Measurements from ENCODE around the gene PTPN20. TPM values are rescaled to one million over a fixed set of nuclear protein-coding genes. Genes with fewer than 3 reads are reported as not detected.

Gene PTPN20
- total RNA-seq, 6 experiments from 2014 or later, result not detected

DNA sequence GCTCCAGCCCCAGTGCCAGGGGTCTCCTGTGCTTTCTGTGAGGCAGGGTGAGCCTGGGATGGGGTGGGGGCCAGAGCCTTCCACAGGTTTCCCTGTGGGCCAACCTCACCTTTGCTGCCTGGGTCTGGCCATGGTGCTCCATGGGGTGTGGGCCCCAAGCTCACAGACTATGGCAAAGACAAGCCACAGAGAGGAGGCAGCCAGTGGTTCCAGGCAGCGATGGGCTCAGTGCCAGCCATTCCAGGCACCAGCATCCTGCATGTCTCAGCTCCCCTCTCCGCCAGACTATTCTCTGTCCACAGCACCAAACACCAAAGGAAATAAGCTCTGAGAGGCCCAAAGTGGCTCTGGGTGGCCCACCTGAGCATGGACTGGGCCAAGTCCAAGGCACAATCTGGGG is 133.5 kb downstream of the PTPN20 start:
- Mint-ChIP-seq H3K27ac (no peak overlapping the region), H3K27me3 (ENCODE audit: insufficient read depth) (peaks cover 17% of the 10 kb centered on the region), H3K9me3 (no peaks in the 10 kb centered on the region), H3K4me1 (ENCODE audit: low read depth) (peaks cover 12% of the 10 kb centered on the region), H3K4me3 (no peak overlapping the region), H3K36me3 (ENCODE audit: low read depth) (no peaks in the 10 kb centered on the region)
- TF ChIP-seq, protein P1, sequence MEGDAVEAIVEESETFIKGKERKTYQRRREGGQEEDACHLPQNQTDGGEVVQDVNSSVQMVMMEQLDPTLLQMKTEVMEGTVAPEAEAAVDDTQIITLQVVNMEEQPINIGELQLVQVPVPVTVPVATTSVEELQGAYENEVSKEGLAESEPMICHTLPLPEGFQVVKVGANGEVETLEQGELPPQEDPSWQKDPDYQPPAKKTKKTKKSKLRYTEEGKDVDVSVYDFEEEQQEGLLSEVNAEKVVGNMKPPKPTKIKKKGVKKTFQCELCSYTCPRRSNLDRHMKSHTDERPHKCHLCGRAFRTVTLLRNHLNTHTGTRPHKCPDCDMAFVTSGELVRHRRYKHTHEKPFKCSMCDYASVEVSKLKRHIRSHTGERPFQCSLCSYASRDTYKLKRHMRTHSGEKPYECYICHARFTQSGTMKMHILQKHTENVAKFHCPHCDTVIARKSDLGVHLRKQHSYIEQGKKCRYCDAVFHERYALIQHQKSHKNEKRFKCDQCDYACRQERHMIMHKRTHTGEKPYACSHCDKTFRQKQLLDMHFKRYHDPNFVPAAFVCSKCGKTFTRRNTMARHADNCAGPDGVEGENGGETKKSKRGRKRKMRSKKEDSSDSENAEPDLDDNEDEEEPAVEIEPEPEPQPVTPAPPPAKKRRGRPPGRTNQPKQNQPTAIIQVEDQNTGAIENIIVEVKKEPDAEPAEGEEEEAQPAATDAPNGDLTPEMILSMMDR (IDR thresholded peaks at IDR 0.05), result no peak
- DNase-seq, result no peak

DNA sequence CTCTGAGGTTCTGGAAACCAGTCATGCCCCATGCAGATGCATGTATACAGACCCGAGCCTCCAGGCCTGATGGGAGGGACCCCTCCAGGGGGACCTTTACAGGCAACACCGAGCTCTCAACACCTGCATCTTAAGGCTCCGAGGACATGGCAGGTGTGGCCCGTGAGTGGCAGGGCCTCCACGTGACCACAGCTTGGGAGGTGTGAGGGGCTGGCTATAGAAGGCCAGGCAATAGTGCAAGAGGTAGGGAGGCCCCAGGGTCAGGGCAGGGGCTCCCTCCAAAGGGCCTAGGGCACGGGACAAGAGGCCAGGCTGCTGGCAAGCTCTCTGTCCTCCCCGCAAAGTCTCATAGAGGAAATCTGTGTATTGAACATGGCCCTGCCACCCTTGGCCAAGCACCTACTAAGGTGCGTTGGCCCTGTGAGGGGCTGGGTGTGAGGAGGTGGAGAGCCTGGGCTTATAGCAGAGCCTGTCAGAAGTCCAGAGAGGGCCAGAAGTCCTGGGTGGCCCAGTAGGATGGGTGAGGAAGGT is 134.2 kb downstream of the PTPN20 start:
- no peaks in the 10 kb centered on the region for H3K36me3 Mint-ChIP-seq (ENCODE audit: low read depth)
- H3K4me3 Mint-ChIP-seq, result no peak overlapping the region
- H3K4me1 Mint-ChIP-seq (ENCODE audit: low read depth), result peaks cover 12% of the 10 kb centered on the region
- TF ChIP-seq, protein P1 (IDR thresholded peaks at IDR 0.05), result no peak
- peaks cover 21% of the 10 kb centered on the region for H3K27me3 Mint-ChIP-seq (ENCODE audit: insufficient read depth)
- H3K9me3 Mint-ChIP-seq, result no peaks in the 10 kb centered on the region
- H3K27ac Mint-ChIP-seq, result no peak overlapping the region
- no peak for DNase-seq

DNA sequence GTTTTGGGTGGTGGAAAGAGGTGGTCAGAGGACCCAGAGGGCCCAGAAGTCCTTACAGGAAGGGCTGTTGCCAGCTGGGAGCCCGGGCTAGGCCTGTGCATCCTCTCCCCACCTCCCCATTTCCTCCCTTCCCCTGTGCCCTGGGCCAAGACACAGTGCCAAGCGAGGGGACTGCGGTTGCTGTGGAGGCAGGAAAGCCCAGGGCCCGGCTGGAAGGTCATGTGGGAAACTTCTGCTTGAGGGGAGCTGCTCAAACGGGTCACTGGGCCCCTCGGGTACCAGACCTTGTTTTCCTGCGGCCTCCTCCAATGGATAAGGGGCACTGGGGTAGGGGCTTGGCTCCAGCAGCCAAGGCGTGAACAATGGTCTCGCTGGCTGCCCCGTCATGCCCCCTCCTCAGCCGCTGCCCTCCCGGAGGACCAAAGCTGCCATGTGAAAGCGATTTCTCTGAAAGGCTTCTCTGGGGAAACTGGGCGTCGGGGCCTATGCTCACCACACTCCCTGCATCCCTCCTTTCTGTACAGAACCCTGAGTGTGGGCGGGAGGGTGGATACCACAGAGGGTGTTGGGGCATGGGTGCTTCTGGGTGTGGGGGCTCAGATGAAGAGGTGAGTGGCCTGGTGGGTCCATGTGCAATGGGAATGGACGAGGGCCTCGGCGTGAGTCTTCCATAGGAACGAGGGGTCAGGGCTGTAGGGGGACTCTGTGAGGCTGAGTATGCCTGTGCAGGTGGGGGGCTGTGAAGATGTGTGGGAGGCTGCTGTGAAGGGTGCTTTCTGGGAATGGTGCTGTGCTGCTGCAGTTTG is 135.3 kb downstream of the PTPN20 start:
- TF ChIP-seq, protein P1 (IDR thresholded peaks at IDR 0.05), result no peak
- Mint-ChIP-seq H3K36me3 (ENCODE audit: low read depth) (no peaks in the 10 kb centered on the region), H3K4me3 (no peak overlapping the region), H3K4me1 (ENCODE audit: low read depth) (peaks cover 12% of the 10 kb centered on the region), H3K27me3 (ENCODE audit: insufficient read depth) (peaks cover 19% of the 10 kb centered on the region), H3K27ac (no peak overlapping the region), H3K9me3 (no peaks in the 10 kb centered on the region)
- DNase-seq, result no peak

- H3K27ac Mint-ChIP-seq, result no peak overlapping the region
- no peaks in the 10 kb centered on the region for H3K9me3 Mint-ChIP-seq
- DNase-seq, result no peak
- no peaks in the 10 kb centered on the region for H3K36me3 Mint-ChIP-seq (ENCODE audit: low read depth)
- H3K4me1 Mint-ChIP-seq (ENCODE audit: low read depth), result peaks cover 12% of the 10 kb centered on the region
- H3K27me3 Mint-ChIP-seq (ENCODE audit: insufficient read depth), result peaks cover 22% of the 10 kb centered on the region
- H3K4me3 Mint-ChIP-seq, result no peak overlapping the region
- TF ChIP-seq, protein P1 (IDR thresholded peaks at IDR 0.05), result no peak
Observed at GRCh38 chr10:47047127-47047504, 135.9 kb downstream of the PTPN20 start.

DNA sequence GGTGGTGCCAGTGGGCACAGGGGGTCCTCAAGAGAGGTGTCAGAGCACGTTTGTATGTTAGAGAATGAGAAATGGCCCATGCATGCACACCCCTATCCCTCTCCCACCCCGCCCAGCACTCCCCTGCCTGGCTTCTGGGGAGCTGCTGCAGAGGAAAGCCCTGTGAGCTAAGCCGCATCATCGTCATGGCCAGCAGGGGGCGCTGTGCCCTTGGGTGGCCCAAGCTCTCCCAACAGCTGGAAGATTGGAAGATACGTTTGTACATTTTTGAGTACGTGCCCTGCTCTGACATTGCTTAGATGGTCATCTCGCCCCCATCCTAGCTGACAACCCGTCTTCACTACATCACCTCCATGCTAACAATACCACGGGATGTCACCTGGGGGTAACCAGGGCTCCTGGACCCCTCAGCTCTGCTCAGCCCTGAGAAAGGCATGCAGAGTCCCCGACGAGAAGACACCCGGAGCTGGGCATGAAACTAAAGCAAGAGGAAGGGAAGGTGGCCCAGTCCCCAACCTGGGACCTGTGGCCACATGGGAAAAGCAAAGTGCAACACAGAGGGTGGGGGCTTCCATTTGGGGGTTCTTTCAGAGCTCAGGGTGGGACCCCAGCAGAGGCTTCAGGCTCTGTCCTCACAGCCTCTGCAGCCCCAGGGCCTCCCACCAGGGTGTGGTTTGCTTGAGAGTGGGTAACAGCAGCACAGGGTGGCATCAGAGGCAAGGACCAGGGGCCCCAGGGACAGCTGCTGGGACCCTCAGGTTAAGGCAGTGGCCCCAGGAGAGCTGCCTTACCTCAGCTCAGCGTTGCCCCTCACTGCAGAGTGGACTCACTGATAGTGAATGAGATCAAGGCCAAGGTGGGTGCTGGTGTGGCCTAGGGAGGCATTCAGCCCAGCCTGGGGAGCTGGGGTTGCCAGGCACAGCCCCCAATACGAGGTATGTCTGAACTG is 136.6 kb downstream of the PTPN20 start:
- no peak overlapping the region for H3K4me3 Mint-ChIP-seq
- no peak overlapping the region for H3K27ac Mint-ChIP-seq
- TF ChIP-seq, protein P1 (IDR thresholded peaks at IDR 0.05), result peak; percentile 99

More for the DNA sequence above, 136.6 kb downstream of the PTPN20 start:
- Mint-ChIP-seq H3K36me3 (ENCODE audit: low read depth) (no peaks in the 10 kb centered on the region), H3K9me3 (no peaks in the 10 kb centered on the region), H3K27me3 (ENCODE audit: insufficient read depth) (peaks cover 24% of the 10 kb centered on the region), H3K4me1 (ENCODE audit: low read depth) (peaks cover 12% of the 10 kb centered on the region)
- DNase-seq, result peak; percentile 61

All from HFFc6 (cell line).